CD4-positive, alpha-beta T cell (primary cell): ENCODE results near the gene APLP2. TPM values are rescaled to one million over a fixed set of nuclear protein-coding genes. Genes with fewer than 3 reads are reported as not detected.
A peak's percentile ranks its signal among the peaks of the same experiment; 100 is the strongest.

Source experiments
- ATAC-seq: fragments of 200-7000 bp; cut with Tn5 transposase; one replicate; pipeline ENCODE4 v1.10.0; 2022; ENCODE audit warnings: mild to moderate bottlenecking; ENCODE audit not compliant: poor library complexity
- CTCF ChIA-PET: fragments of 350-600 bp; sonication (Branson Sonifier 250); formaldehyde crosslinking; loops from one replicate; lab custom pipeline; 2021; ENCODE audit warnings: antibody characterized with exemption, inconsistent platforms; lab: Charles Lee
- POLR2A ChIA-PET: fragments of 350-600 bp; sonication (Branson Sonifier 250); formaldehyde crosslinking; loops from one replicate; lab custom pipeline; 2021; ENCODE audit warnings: antibody characterized with exemption, inconsistent platforms; lab: Charles Lee
- DNase-seq, 14 experiments: peaks; one replicate each; pipeline ENCODE4 v3.0.0-alpha.2; 2013 to 2020; ENCODE audit warnings: mixed read lengths in 2 of 14
- H3K27ac ChIP-seq, 2 donors: one replicate each; pipeline versions ENCODE4 v1.5.1 to v1.7.0; 2013; ENCODE audit warnings: low read length in 2 of 2, low read depth in 1 of 2, mild to moderate bottlenecking in 1 of 2
- H3K27me3 ChIP-seq, 2 experiments: 1 replicate in 1 of 2; 2 replicates in 1 of 2; pipeline versions ENCODE4 v1.6.1 to v1.7.0; 2013; ENCODE audit warnings: low read length in 2 of 2, control low read depth in 1 of 2, mild to moderate bottlenecking in 1 of 2, moderate library complexity in 1 of 2; ENCODE audit not compliant: insufficient read depth in 2 of 2, control insufficient read depth in 1 of 2
- H3K36me3 ChIP-seq: one replicate; pipeline ENCODE4 v1.6.1; 2013; ENCODE audit warnings: low read length, control low read depth; ENCODE audit not compliant: insufficient read depth
- H3K4me1 ChIP-seq: one replicate; pipeline ENCODE4 v1.6.1; 2013; ENCODE audit warnings: low read length, control low read depth; ENCODE audit not compliant: insufficient read depth
- H3K4me3 ChIP-seq: one replicate; pipeline ENCODE4 v1.5.1; 2013; ENCODE audit warnings: mild to moderate bottlenecking, low read length, moderate library complexity
- H3K9me3 ChIP-seq, 2 experiments: 1 replicate in 1 of 2; 2 replicates in 1 of 2; pipeline versions ENCODE4 v1.6.1 to v1.7.0; 2013; ENCODE audit warnings: low read length in 2 of 2, mild to moderate bottlenecking in 2 of 2, control low read depth in 1 of 2, moderate library complexity in 1 of 2; ENCODE audit not compliant: control insufficient read depth in 1 of 2, insufficient read depth in 1 of 2
- H3K27ac Mint-ChIP-seq: one replicate; pipeline ENCODE4 v1.8.0; 2020; ENCODE audit warnings: mixed read lengths
- H3K27me3 Mint-ChIP-seq: one replicate; pipeline ENCODE4 v1.8.0; 2021; ENCODE audit warnings: mixed read lengths
- H3K36me3 Mint-ChIP-seq: one replicate; pipeline ENCODE4 v1.8.0; 2021; ENCODE audit warnings: low read depth, mixed read lengths
- H3K4me1 Mint-ChIP-seq: one replicate; pipeline ENCODE4 v1.8.0; 2021; ENCODE audit warnings: low read depth, mixed read lengths
- H3K4me3 Mint-ChIP-seq: one replicate; pipeline ENCODE4 v1.8.0; 2020; ENCODE audit warnings: mild to moderate bottlenecking, mixed read lengths
- H3K9me3 Mint-ChIP-seq: one replicate; pipeline ENCODE4 v1.8.0; 2020; ENCODE audit warnings: mixed read lengths
- CTCF ChIP-seq: fragments of 200-600 bp; IDR thresholded peaks from one replicate; pipeline ENCODE4 v1.8.0; 2022; ENCODE audit warnings: antibody characterized with exemption, mild to moderate bottlenecking
- intact Hi-C, 2 experiments: fragments of 100-400 bp; cut with DNase I in 1 of 2; cut with micrococcal nuclease in 1 of 2; formaldehyde crosslinking; loops; one replicate each; pipeline versions ENCODE4 v1.15.1 to v1.9.0; 2023 to 2025; cut with DNase I, micrococcal nuclease
- total RNA-seq, 174 experiments: library from RNA in 2 of 174; stranded (reverse) in 2 of 174; gene quantifications; one replicate each; pipeline ENCODE4 v1.2.3 and lab custom pipeline; 2021 to 2026

Gene APLP2
- total RNA-seq, 2 experiments from 2014 or later, result 28.8 to 29.5 TPM

GRCh38 chr11:130064596-130064995 is 5.1 kb upstream of the APLP2 start:
- H3K9me3 ChIP-seq, result no peaks in the 10 kb centered on the region
- no peaks in the 10 kb centered on the region for H3K36me3 ChIP-seq
- DNase-seq (no peak), ATAC-seq (no peak)
- no peak overlapping the region for H3K4me3 ChIP-seq
- Mint-ChIP-seq H3K9me3 (no peaks in the 10 kb centered on the region), H3K36me3 (peaks cover 10% of the 10 kb centered on the region), H3K27ac (no peak overlapping the region), H3K4me3 (peak overlapping the region; percentile 70), H3K27me3 (peaks cover 45% of the 10 kb centered on the region), H3K4me1 (peaks cover 9% of the 10 kb centered on the region)
- ChIA-PET CTCF (no interaction called here), POLR2A (interaction anchor here (0.6 kb wide), 1 partner anchor 959 kb away, joined by 3 read pairs; no protein-coding TSS in a partner anchor)
- peaks cover 0 to 3% of the 10 kb centered on the region in 2 experiments for H3K27me3 ChIP-seq
- intact Hi-C loops, result no loop called here
- no peak overlapping the region for H3K27ac ChIP-seq
- H3K4me1 ChIP-seq, result peaks cover 11% of the 10 kb centered on the region
- TF ChIP-seq CTCF, result no peak

- TF ChIP-seq CTCF, result no peak
- Histone ChIP-seq H3K27me3 (no peaks in the 10 kb centered on the region), H3K36me3 (no peaks in the 10 kb centered on the region), H3K4me1 (peaks cover 14% of the 10 kb centered on the region), H3K4me3 (no peak overlapping the region), H3K27ac (no peak overlapping the region), H3K9me3 (no peaks in the 10 kb centered on the region)
- ChIA-PET CTCF (interaction anchor here (0.6 kb wide), 1 partner anchor 78 kb away, joined by 3 read pairs; no protein-coding TSS in a partner anchor), POLR2A (interaction anchor here (2.6 kb wide), 1 partner anchor 64 kb away, joined by 17 read pairs; the partner anchor contains the start of gene PRDM10)
- no peak overlapping the region for H3K4me3 Mint-ChIP-seq
- ATAC-seq (no peak), DNase-seq (no peak)
- no peaks in the 10 kb centered on the region for H3K9me3 Mint-ChIP-seq
- peaks cover 18% of the 10 kb centered on the region for H3K4me1 Mint-ChIP-seq
- H3K27me3 Mint-ChIP-seq, result peaks cover 29% of the 10 kb centered on the region
- H3K27ac Mint-ChIP-seq, result no peak overlapping the region
- intact Hi-C loops, result loop anchor here (5.0 kb wide), 3 partner anchors 139 to 246 kb away; partner anchors contain the start of gene ZBTB44 (in 1 of the 2)
- peaks cover 18% of the 10 kb centered on the region for H3K36me3 Mint-ChIP-seq
Measured at GRCh38 chr11:130066338-130066737, 3.4 kb upstream of the APLP2 start.

- Mint-ChIP-seq H3K27me3 (peaks cover 15% of the 10 kb centered on the region), H3K4me1 (peaks cover 23% of the 10 kb centered on the region), H3K4me3 (peak overlapping the region; percentile 97), H3K36me3 (peaks cover 18% of the 10 kb centered on the region), H3K27ac (peak overlapping the region; percentile 92), H3K9me3 (no peaks in the 10 kb centered on the region)
- Histone ChIP-seq H3K9me3 (no peaks in the 10 kb centered on the region), H3K27me3 (no peaks in the 10 kb centered on the region), H3K36me3 (no peaks in the 10 kb centered on the region), H3K4me3 (peak overlapping the region; percentile 64), H3K4me1 (peaks cover 20% of the 10 kb centered on the region), H3K27ac (peak overlapping the region; percentile 58 to 78)
- POLR2A ChIA-PET, result interaction anchor here (2.6 to 3.6 kb wide), 2 partner anchors 66 kb away, joined by 17 to 83 read pairs; partner anchors contain the start of gene PRDM10
- no peak for ATAC-seq
- TF ChIP-seq CTCF, result no peak
- CTCF ChIA-PET, result no interaction called here
- DNase-seq, result peak in 1 of 14 experiments; percentile 0
- intact Hi-C loops, result loop anchor here (2.0 to 5.0 kb wide), 4 partner anchors 62 to 244 kb away; partner anchors contain the start of gene ZBTB44 (in 1 of the 2)
Measured at GRCh38 chr11:130068546-130068985, 1.1 kb upstream of the APLP2 start.
